ENCODE results near the gene SF3B5. TPM values are rescaled to one million over a fixed set of nuclear protein-coding genes. Genes with fewer than 3 reads are reported as not detected.

Gene SF3B5
- total RNA-seq, 2 donors from 2014 or later, result 113 to 146 TPM

DNA sequence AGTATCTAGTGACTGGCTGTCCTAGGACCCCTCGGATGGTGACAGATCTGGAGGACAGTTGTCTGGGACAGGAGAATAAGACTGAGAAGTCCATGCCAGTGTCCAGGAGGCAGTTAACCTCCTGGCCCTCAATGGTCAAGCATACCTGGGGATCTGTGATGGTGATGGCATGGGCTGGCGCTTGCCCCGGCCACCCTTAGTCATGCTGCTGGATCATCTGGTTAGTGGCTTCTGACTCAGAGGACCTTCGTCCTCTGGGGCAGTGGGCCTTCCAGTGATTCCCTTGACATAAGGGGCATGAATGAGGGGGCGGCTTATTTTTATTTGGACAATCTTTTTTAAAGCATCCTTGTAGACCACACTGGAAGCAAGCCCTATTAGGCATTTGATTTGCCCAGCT lies 24.0 kb upstream of the SF3B5 start:
- Histone ChIP-seq H3K9me3 (no peaks in the 10 kb centered on the region), H3K27me3 (no peaks in the 10 kb centered on the region), H3K4me3 (no peak overlapping the region), H3K36me3 (no peaks in the 10 kb centered on the region), H3K4me1 (no peaks in the 10 kb centered on the region), H3K27ac (no peak overlapping the region)
- no peak for DNase-seq (ENCODE audit: low spot score)
- TF ChIP-seq, protein P1, sequence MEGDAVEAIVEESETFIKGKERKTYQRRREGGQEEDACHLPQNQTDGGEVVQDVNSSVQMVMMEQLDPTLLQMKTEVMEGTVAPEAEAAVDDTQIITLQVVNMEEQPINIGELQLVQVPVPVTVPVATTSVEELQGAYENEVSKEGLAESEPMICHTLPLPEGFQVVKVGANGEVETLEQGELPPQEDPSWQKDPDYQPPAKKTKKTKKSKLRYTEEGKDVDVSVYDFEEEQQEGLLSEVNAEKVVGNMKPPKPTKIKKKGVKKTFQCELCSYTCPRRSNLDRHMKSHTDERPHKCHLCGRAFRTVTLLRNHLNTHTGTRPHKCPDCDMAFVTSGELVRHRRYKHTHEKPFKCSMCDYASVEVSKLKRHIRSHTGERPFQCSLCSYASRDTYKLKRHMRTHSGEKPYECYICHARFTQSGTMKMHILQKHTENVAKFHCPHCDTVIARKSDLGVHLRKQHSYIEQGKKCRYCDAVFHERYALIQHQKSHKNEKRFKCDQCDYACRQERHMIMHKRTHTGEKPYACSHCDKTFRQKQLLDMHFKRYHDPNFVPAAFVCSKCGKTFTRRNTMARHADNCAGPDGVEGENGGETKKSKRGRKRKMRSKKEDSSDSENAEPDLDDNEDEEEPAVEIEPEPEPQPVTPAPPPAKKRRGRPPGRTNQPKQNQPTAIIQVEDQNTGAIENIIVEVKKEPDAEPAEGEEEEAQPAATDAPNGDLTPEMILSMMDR (IDR thresholded peaks at IDR 0.05), result no peak

DNA sequence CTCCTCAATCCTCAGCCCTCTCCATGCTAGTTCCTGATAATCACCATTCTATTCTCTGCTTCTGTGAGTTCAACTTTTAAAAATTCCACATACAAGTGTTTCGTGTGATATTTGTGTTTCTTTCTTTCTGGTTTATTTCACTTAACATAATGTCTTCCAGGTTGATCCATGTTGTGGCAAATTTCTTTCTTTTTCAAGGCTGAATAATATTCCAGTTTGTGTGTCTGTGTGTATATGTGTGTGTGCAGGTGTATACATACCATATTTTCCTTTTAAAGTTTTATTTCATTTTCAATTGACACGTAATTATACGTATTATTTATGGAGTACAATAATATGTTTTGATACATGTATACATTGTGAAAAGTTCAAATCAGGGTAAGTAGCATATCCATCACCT lies 19.8 kb upstream of the SF3B5 start:
- H3K4me1 ChIP-seq, result no peaks in the 10 kb centered on the region
- no peaks in the 10 kb centered on the region for H3K9me3 ChIP-seq
- H3K4me3 ChIP-seq, result no peak overlapping the region
- no peaks in the 10 kb centered on the region for H3K36me3 ChIP-seq
- no peaks in the 10 kb centered on the region for H3K27me3 ChIP-seq
- TF ChIP-seq, protein P1 (IDR thresholded peaks at IDR 0.05), result no peak
- H3K27ac ChIP-seq, result no peak overlapping the region
- DNase-seq (ENCODE audit: low spot score), result no peak

DNA sequence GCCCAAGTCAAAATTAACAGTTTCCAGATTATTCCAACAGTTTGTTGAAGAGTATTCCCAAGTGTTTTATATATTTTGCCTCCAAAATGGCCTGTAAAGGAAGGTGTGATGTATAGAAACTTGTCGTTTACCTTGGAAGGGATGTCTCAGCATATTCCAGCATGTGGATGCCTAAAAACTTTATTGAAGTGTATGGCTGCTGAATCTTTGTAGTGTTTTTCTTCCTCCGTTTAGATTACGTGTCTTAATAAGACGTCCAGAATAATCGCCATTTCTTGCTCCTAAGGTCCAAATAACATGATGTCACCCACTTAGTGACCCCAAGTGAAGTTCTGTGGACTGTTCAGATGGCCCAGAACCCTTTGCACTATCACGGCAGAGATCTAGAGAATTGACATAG lies 18.0 kb upstream of the SF3B5 start:
- Histone ChIP-seq H3K4me1 (no peaks in the 10 kb centered on the region), H3K27ac (no peak overlapping the region), H3K36me3 (no peaks in the 10 kb centered on the region), H3K4me3 (no peak overlapping the region), H3K9me3 (no peaks in the 10 kb centered on the region), H3K27me3 (no peaks in the 10 kb centered on the region)
- TF ChIP-seq, protein P1 (IDR thresholded peaks at IDR 0.05), result no peak
- DNase-seq (ENCODE audit: low spot score), result no peak

DNA sequence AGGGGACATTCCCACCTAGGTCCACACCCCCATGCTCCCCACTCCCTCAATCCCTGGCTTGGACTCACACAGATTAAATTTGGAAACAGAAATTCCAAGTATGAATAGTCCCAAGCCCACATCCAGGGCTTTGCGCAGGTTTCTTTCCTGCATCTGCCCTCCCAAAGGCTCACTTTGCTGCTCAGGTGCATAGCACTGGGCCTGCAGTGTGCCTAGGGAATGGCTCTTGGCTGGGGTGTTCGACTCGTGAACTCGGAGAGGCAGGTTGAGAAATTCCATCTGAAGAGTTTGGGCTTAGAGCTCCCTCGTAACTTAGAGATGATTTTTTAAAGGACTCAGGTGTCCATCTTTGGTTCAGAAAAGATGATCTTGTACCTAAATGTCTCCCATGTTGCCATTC lies 14.8 kb upstream of the SF3B5 start:
- TF ChIP-seq, protein P1 (IDR thresholded peaks at IDR 0.05), result no peak
- no peaks in the 10 kb centered on the region for H3K9me3 ChIP-seq
- DNase-seq (ENCODE audit: low spot score), result no peak
- no peak overlapping the region for H3K4me3 ChIP-seq
- H3K27me3 ChIP-seq, result no peaks in the 10 kb centered on the region
- no peaks in the 10 kb centered on the region for H3K4me1 ChIP-seq
- no peaks in the 10 kb centered on the region for H3K36me3 ChIP-seq
- no peak overlapping the region for H3K27ac ChIP-seq

DNA sequence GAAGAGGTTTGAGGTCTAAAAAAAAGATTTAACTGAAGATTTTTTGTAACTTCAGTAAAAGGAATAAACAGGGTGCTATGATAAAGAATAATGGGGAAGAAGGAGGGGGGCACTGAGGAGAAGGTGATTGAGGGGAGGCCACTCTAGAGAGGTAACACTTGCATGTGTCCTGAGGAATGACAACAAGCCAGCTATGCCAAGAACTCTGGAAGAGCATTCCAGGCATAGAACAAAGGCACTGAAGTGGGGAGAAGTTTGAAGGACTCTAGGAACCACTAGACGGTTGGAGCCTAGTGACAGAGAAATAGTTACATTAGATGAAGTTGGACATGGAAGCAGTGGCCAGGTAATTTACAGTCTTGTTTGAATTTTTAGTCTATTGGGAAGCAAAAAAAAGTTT lies 10.8 kb upstream of the SF3B5 start:
- H3K4me3 ChIP-seq, result no peak overlapping the region
- H3K36me3 ChIP-seq, result no peaks in the 10 kb centered on the region
- no peaks in the 10 kb centered on the region for H3K9me3 ChIP-seq
- H3K4me1 ChIP-seq, result peaks cover 0 to 3% of the 10 kb centered on the region in 2 donors
- TF ChIP-seq, protein P1 (IDR thresholded peaks at IDR 0.05), result no peak
- H3K27me3 ChIP-seq, result no peaks in the 10 kb centered on the region
- no peak overlapping the region for H3K27ac ChIP-seq
- DNase-seq (ENCODE audit: low spot score), result no peak

DNA sequence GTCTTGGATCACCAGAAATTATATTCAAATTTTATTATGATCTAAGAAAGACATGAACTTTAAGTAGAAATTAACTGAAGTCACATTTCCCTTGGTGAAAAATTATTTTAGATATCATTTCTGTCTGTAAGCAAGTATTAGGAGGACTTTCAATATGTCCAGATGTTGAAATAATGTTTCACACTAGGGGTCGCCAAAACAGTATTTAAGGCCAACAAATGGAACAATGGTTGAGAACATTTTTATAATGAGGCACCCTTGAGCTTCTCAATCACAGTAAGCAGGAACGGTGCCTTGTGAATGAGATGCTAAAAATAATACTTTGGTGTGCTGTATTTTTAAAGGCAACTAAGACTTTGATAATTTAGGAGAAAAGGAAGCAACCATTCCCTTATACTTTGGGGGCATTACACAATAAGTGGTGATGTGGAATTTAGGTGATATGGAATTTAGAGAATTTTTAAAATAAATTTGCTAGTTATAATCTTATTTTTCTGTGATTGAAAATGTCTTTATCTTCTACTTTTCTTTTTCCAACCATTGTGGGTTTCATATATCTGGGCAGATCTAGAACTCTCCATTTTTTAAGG lies 9.6 kb upstream of the SF3B5 start:
- peaks cover 0 to 3% of the 10 kb centered on the region in 2 donors for H3K4me1 ChIP-seq
- H3K27ac ChIP-seq, result no peak overlapping the region
- no peaks in the 10 kb centered on the region for H3K27me3 ChIP-seq
- no peaks in the 10 kb centered on the region for H3K9me3 ChIP-seq
- no peaks in the 10 kb centered on the region for H3K36me3 ChIP-seq
- TF ChIP-seq, protein P1 (IDR thresholded peaks at IDR 0.05), result peak; percentile 63 to 79
- DNase-seq (ENCODE audit: low spot score), result no peak
- no peak overlapping the region for H3K4me3 ChIP-seq
